A673 (cell line): ENCODE measurements around the gene MDH1B.

ENCODE experiments used
- EZH2 ChIP-seq: fragments of 200-600 bp; sonication (generic); IDR thresholded peaks from 2 replicates; pipeline ENCODE4 v1.6.1; 2017; ENCODE audit warnings: borderline replicate concordance, low read depth, mild to moderate bottlenecking, mixed read lengths, antibody characterized with exemption, low read length; ENCODE audit not compliant: poor library complexity, severe bottlenecking
- TF ChIP-seq, protein P1 (sequence below): fragments of 300-800, 200-600 bp; sonication (generic); conservative IDR thresholded peaks from 2 replicates; pipeline ENCODE4 v1.5.1; 2017; ENCODE audit warnings: low read depth, mild to moderate bottlenecking, antibody characterized with exemption, low read length, moderate library complexity, mixed read lengths

GRCh38 chr2:206784559-206785353 lies 19.6 kb upstream of the MDH1B start:
- TF ChIP-seq, protein P1, sequence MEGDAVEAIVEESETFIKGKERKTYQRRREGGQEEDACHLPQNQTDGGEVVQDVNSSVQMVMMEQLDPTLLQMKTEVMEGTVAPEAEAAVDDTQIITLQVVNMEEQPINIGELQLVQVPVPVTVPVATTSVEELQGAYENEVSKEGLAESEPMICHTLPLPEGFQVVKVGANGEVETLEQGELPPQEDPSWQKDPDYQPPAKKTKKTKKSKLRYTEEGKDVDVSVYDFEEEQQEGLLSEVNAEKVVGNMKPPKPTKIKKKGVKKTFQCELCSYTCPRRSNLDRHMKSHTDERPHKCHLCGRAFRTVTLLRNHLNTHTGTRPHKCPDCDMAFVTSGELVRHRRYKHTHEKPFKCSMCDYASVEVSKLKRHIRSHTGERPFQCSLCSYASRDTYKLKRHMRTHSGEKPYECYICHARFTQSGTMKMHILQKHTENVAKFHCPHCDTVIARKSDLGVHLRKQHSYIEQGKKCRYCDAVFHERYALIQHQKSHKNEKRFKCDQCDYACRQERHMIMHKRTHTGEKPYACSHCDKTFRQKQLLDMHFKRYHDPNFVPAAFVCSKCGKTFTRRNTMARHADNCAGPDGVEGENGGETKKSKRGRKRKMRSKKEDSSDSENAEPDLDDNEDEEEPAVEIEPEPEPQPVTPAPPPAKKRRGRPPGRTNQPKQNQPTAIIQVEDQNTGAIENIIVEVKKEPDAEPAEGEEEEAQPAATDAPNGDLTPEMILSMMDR, result no peak
- no peak for TF ChIP-seq EZH2
